SU-DHL-6 (cell line): ENCODE results near the gene GAS7.

ENCODE experiments used
- H2AFZ ChIP-seq: fragments of 200-600 bp; sonication (generic); 2 replicates; pipeline ENCODE4 v1.6.1; 2014; ENCODE audit warnings: low read depth, mild to moderate bottlenecking, moderate library complexity, mixed read lengths, antibody characterized with exemption, low read length; ENCODE audit not compliant: severe bottlenecking
- H3F3A ChIP-seq: fragments of 200-600 bp; shearing (Covaris generic); 2 replicates; pipeline ENCODE4 v1.6.0; 2016; ENCODE audit warnings: antibody characterized with exemption, mild to moderate bottlenecking; ENCODE audit not compliant: insufficient read depth
- H3K27ac ChIP-seq: fragments of 200-600 bp; sonication (generic); 2 replicates; pipeline ENCODE4 v1.5.1; 2016; ENCODE audit warnings: low read depth, mild to moderate bottlenecking, low read length, moderate library complexity, mixed read lengths
- H3K27me3 ChIP-seq: fragments of 200-600 bp; sonication (generic), shearing (Covaris generic); 2 replicates; pipeline ENCODE4 v1.6.0; 2014; ENCODE audit warnings: mild to moderate bottlenecking, low read length
- H3K36me3 ChIP-seq: fragments of 200-600 bp; sonication (generic); 2 replicates; pipeline ENCODE4 v1.6.1; 2014; ENCODE audit warnings: mild to moderate bottlenecking, low read length, mixed read lengths
- H3K4me2 ChIP-seq: fragments of 300-600, 200-600 bp; shearing (Covaris generic), sonication (generic); 2 replicates; pipeline ENCODE4 v1.6.0; 2014; ENCODE audit warnings: low read length, low read depth, mild to moderate bottlenecking; ENCODE audit not compliant: poor library complexity, severe bottlenecking
- H3K4me3 ChIP-seq: fragments of 200-600 bp; sonication (generic); 2 replicates; pipeline ENCODE4 v1.5.1; 2014; ENCODE audit warnings: antibody characterized with exemption, low read length, mild to moderate bottlenecking, mixed read lengths; ENCODE audit not compliant: insufficient read depth, poor library complexity, severe bottlenecking
- H3K79me2 ChIP-seq: fragments of 200-600 bp; sonication (generic); 2 replicates; pipeline ENCODE4 v1.6.1; 2014; ENCODE audit warnings: mild to moderate bottlenecking, low read length, moderate library complexity; ENCODE audit not compliant: insufficient read depth
- H3K9ac ChIP-seq: fragments of 200-600 bp; sonication (generic); 2 replicates; pipeline ENCODE4 v1.7.0; 2014; ENCODE audit warnings: mild to moderate bottlenecking, low read length
- H3K9me2 ChIP-seq: fragments of 200-600 bp; sonication (generic); replicated peaks from 2 replicates; pipeline ENCODE4 v1.6.1; 2014; ENCODE audit warnings: low read length; ENCODE audit not compliant: insufficient read depth
- H3K9me3 ChIP-seq: fragments of 200-600 bp; sonication (generic); 2 replicates; pipeline ENCODE4 v1.6.1; 2014; ENCODE audit warnings: low read length, mixed read lengths; ENCODE audit not compliant: insufficient read depth
- H4K20me1 ChIP-seq: fragments of 200-600 bp; sonication (generic); 2 replicates; pipeline ENCODE4 v1.6.1; 2014; ENCODE audit warnings: low read depth, mild to moderate bottlenecking, antibody characterized with exemption, low read length, moderate library complexity, mixed read lengths
- EZH2phosphoT487 ChIP-seq: fragments of 200-600 bp; sonication (generic), shearing (Covaris generic); conservative IDR thresholded peaks from 2 replicates; pipeline ENCODE4 v1.6.1; 2018; ENCODE audit warnings: mild to moderate bottlenecking, antibody characterized with exemption, low read length, moderate library complexity, mixed read lengths
- TF ChIP-seq, protein P1 (sequence below): fragments of 200-600 bp; sonication (generic); IDR thresholded peaks from one replicate; pipeline ENCODE4 v1.5.1; 2017; ENCODE audit warnings: antibody characterized with exemption, mild to moderate bottlenecking, low read length, moderate library complexity; ENCODE audit not compliant: insufficient read depth, poor library complexity, severe bottlenecking

GAS7 gene

DNA sequence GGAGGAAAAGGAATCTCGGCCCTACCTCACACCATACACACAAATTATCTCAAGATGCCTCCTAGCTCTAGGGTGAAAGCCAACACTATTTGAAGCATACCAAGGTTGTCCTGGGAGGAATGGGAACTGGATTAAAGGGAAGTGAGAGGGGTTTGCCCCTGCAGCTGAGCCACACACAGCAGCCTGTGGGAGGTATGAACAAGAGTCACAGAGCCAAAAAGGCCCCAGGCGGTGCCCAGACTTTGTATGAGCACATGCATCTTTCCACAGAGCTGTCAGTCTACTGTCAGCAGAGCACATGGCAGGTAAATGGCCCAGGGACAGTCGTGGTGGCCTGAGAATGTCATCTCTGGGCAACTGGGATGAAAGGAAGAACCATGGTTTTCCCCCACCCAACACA is 262.3 kb downstream of the GAS7 start:
- H3K9me2 ChIP-seq: no peaks in the 10 kb centered on the region
- H3K4me2 ChIP-seq: no peak overlapping the region
- TF ChIP-seq EZH2phosphoT487: no peak
- TF ChIP-seq, protein P1, sequence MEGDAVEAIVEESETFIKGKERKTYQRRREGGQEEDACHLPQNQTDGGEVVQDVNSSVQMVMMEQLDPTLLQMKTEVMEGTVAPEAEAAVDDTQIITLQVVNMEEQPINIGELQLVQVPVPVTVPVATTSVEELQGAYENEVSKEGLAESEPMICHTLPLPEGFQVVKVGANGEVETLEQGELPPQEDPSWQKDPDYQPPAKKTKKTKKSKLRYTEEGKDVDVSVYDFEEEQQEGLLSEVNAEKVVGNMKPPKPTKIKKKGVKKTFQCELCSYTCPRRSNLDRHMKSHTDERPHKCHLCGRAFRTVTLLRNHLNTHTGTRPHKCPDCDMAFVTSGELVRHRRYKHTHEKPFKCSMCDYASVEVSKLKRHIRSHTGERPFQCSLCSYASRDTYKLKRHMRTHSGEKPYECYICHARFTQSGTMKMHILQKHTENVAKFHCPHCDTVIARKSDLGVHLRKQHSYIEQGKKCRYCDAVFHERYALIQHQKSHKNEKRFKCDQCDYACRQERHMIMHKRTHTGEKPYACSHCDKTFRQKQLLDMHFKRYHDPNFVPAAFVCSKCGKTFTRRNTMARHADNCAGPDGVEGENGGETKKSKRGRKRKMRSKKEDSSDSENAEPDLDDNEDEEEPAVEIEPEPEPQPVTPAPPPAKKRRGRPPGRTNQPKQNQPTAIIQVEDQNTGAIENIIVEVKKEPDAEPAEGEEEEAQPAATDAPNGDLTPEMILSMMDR: no peak
- H3K79me2 ChIP-seq: no peaks in the 10 kb centered on the region
- H3K4me3 ChIP-seq: no peak overlapping the region
- H3F3A ChIP-seq: no peaks in the 10 kb centered on the region
- H3K27ac ChIP-seq: no peak overlapping the region
- no peaks in the 10 kb centered on the region for H3K27me3 ChIP-seq
- no peaks in the 10 kb centered on the region for H3K9me3 ChIP-seq
- H4K20me1 ChIP-seq: no peaks in the 10 kb centered on the region
- no peaks in the 10 kb centered on the region for H3K36me3 ChIP-seq
- no peak overlapping the region for H3K9ac ChIP-seq
- no peak overlapping the region for H2AFZ ChIP-seq

DNA sequence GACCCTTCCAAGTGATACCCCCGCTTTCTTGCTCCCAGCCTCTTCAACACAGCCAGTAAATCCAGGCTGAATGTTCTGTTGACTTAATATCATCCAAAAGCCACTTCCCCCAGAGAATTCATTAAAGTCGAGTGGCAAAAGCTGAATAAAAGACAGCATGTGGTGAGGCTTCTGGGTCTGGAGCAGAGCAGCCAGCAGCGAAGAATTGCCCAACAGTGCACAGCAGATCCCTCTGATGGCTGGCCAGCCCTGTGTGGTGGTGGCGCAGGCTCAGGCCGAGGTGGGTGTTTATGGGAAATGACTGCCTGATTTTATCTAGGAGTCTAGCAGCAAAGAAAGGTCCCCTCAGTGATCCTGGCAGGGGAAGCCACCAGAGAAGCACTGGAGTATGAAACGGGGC is 263.0 kb downstream of the GAS7 start:
- Histone ChIP-seq H3K9ac (no peak overlapping the region), H3K27me3 (no peaks in the 10 kb centered on the region), H3K4me2 (no peak overlapping the region), H3K9me3 (no peaks in the 10 kb centered on the region), H3F3A (no peaks in the 10 kb centered on the region), H3K4me3 (no peak overlapping the region), H3K27ac (no peak overlapping the region), H2AFZ (no peak overlapping the region), H4K20me1 (no peaks in the 10 kb centered on the region), H3K36me3 (no peaks in the 10 kb centered on the region), H3K9me2 (no peaks in the 10 kb centered on the region), H3K79me2 (no peaks in the 10 kb centered on the region)
- no peak for TF ChIP-seq EZH2phosphoT487
- TF ChIP-seq, protein P1: no peak

DNA sequence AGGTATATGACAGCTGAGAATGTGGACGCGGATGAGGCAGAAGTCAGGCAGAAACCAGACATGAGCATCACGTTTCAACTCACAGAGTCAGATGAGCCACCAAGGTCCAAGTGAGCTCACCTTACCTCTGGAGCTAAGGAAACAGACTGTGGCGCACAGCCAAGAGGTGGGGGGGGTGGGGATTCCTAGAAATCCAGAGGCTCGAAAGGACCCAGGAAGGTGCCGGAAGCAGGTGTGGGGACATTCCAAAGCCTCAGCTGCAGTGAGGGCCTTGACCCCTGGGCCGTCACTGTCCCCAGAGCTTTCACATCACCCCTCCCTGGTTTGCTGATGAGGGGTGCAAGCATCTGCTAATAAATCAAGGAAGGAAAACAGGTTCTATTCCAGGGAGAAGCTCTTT is 264.1 kb downstream of the GAS7 start:
- no peaks in the 10 kb centered on the region for H3K9me2 ChIP-seq
- no peak overlapping the region for H2AFZ ChIP-seq
- H3K36me3 ChIP-seq: no peaks in the 10 kb centered on the region
- H3K4me2 ChIP-seq: no peak overlapping the region
- H3K4me3 ChIP-seq: no peak overlapping the region
- no peaks in the 10 kb centered on the region for H3F3A ChIP-seq
- H3K27ac ChIP-seq: no peak overlapping the region
- H3K79me2 ChIP-seq: no peaks in the 10 kb centered on the region
- no peaks in the 10 kb centered on the region for H3K27me3 ChIP-seq
- H3K9me3 ChIP-seq: no peaks in the 10 kb centered on the region
- H3K9ac ChIP-seq: no peak overlapping the region
- TF ChIP-seq, protein P1: no peak
- no peak for TF ChIP-seq EZH2phosphoT487
- H4K20me1 ChIP-seq: no peaks in the 10 kb centered on the region

DNA sequence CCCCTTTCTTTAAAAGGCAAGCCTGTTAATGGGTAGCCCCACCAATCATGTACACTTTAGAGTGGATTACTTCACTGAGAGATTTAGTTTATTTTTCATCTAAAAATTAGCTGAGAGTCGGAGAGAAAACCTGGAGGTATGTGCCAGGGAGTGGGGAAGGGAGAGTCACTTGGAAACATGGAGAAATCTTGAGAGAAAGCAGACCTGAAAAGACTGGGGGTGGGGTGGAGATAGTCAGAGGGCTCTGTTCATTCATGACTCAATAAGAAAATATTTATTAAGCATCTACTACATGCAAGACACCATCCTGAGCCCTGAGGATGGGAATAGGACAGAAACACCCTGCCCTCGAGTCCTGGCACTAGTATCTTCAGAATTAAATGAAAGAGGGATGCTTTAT is 265.9 kb downstream of the GAS7 start:
- H3K36me3 ChIP-seq: no peaks in the 10 kb centered on the region
- H3K27ac ChIP-seq: no peak overlapping the region
- H3K4me2 ChIP-seq: no peak overlapping the region
- no peak overlapping the region for H3K4me3 ChIP-seq
- no peaks in the 10 kb centered on the region for H3K9me3 ChIP-seq
- no peak overlapping the region for H3K9ac ChIP-seq
- no peaks in the 10 kb centered on the region for H3K27me3 ChIP-seq
- H3K79me2 ChIP-seq: no peaks in the 10 kb centered on the region
- H4K20me1 ChIP-seq: no peaks in the 10 kb centered on the region
- H3K9me2 ChIP-seq: no peaks in the 10 kb centered on the region
- TF ChIP-seq, protein P1: no peak
- TF ChIP-seq EZH2phosphoT487: no peak
- H3F3A ChIP-seq: no peaks in the 10 kb centered on the region
- H2AFZ ChIP-seq: no peak overlapping the region
